RPMI7951 (cell line): ENCODE data around the gene DAPK1. TPM values are rescaled to one million over a fixed set of nuclear protein-coding genes. Genes with fewer than 3 reads are reported as not detected.
A peak's percentile ranks its signal among the peaks of the same experiment; 100 is the strongest.
"Not testable (repeated sequence)": the region's sequence is repeated elsewhere in the genome, so short reads cannot be mapped to it uniquely, and the experiment has no call there.

Source experiments
- DNase-seq: peaks from one replicate; pipeline ENCODE4 v3.0.0-alpha.2; 2012; ENCODE audit warnings: low read depth
- total RNA-seq: library from RNA; depleted of rRNA; stranded (reverse); fragments of >200 nt; shearing (Covaris generic); gene quantifications from 2 replicates; pipeline ENCODE4 v1.2.3, GENCODE V29; 2014; rRNA removed

The DAPK1 gene
- total RNA-seq, 1 experiment from 2014 or later = 0.12 TPM

- DNase-seq = no peak
Measured at GRCh38 chr9:87739546-87739945, 241.9 kb downstream of the DAPK1 start.

- DNase-seq = no peak
Measured at GRCh38 chr9:87740209-87740608, 242.5 kb downstream of the DAPK1 start.

GRCh38 chr9:87741326-87741725 lies 243.7 kb downstream of the DAPK1 start:
- no peak for DNase-seq

- DNase-seq = no peak
Measured at GRCh38 chr9:87741891-87742290, 244.2 kb downstream of the DAPK1 start.

- DNase-seq = peak; percentile 11
Measured at GRCh38 chr9:87742813-87743428, 245.3 kb downstream of the DAPK1 start.

GRCh38 chr9:87744247-87744646 lies 246.6 kb downstream of the DAPK1 start:
- DNase-seq = not testable (repeated sequence)

- DNase-seq = no peak
Measured at GRCh38 chr9:87746186-87746585, 248.5 kb downstream of the DAPK1 start.

- no peak for DNase-seq
Measured at GRCh38 chr9:87748881-87749280, 251.2 kb downstream of the DAPK1 start.

GRCh38 chr9:87749335-87750035 lies 251.8 kb downstream of the DAPK1 start:
- no peak for DNase-seq

- DNase-seq = no peak
Measured at GRCh38 chr9:87750726-87751125, 253.1 kb downstream of the DAPK1 start.

GRCh38 chr9:87751423-87751822 lies 253.8 kb downstream of the DAPK1 start:
- no peak for DNase-seq

- DNase-seq = no peak
Measured at GRCh38 chr9:87751868-87752267, 254.2 kb downstream of the DAPK1 start.

- no peak for DNase-seq
Measured at GRCh38 chr9:87753313-87753712, 255.6 kb downstream of the DAPK1 start.

Other genes starting within 250 kb of the DAPK1 start
- 168 and 169 TPM in 2 replicates for gene CTSL, start 228.3 kb downstream of the DAPK1 start, total RNA-seq